H9 (cell line): ENCODE results near the gene SYDE2. TPM values are rescaled to one million over a fixed set of nuclear protein-coding genes. Genes with fewer than 3 reads are reported as not detected.

Experiments
- DNase-seq: peaks from one replicate; pipeline ENCODE4 v3.0.0-alpha.2; 2017
- H2AFZ ChIP-seq: one replicate; pipeline ENCODE4 v1.6.1; 2013; ENCODE audit warnings: mild to moderate bottlenecking, low read length, control low read depth, moderate library complexity
- H2AK5ac ChIP-seq: 2 replicates; pipeline ENCODE4 v1.6.1; 2013; ENCODE audit warnings: low read length, control low read depth, mixed read lengths; ENCODE audit not compliant: insufficient read length
- H2BK120ac ChIP-seq: one replicate; pipeline ENCODE4 v1.6.1; 2013; ENCODE audit warnings: low read depth, mild to moderate bottlenecking, low read length, control low read depth, inconsistent platforms; ENCODE audit not compliant: poor library complexity, severe bottlenecking
- H2BK12ac ChIP-seq: 2 replicates; pipeline ENCODE4 v1.6.1; 2013; ENCODE audit warnings: low read length, control low read depth, mixed read lengths, low read depth; ENCODE audit not compliant: insufficient read length
- H2BK15ac ChIP-seq: 2 replicates; pipeline ENCODE4 v1.6.1; 2013; ENCODE audit warnings: low read depth, low read length, control low read depth
- H2BK20ac ChIP-seq: one replicate; pipeline ENCODE4 v1.6.1; 2013; ENCODE audit warnings: low read depth, mild to moderate bottlenecking, low read length, control low read depth, inconsistent platforms; ENCODE audit not compliant: poor library complexity, severe bottlenecking
- H2BK5ac ChIP-seq: 2 replicates; pipeline ENCODE4 v1.6.1; 2013; ENCODE audit warnings: low read length, control low read depth, mixed read lengths; ENCODE audit not compliant: insufficient read length
- H3K14ac ChIP-seq: 2 replicates; pipeline ENCODE4 v1.6.1; 2013; ENCODE audit warnings: low read length, control low read depth; ENCODE audit not compliant: insufficient read depth
- H3K18ac ChIP-seq: 2 replicates; pipeline ENCODE4 v1.6.1; 2013; ENCODE audit warnings: low read depth, mild to moderate bottlenecking, mixed read lengths, low read length, control low read depth; ENCODE audit not compliant: insufficient read length
- H3K23ac ChIP-seq: 2 replicates; pipeline ENCODE4 v1.6.1; 2013; ENCODE audit warnings: low read length, control low read depth, mixed read lengths, low read depth; ENCODE audit not compliant: insufficient read length
- H3K23me2 ChIP-seq: 2 replicates; pipeline ENCODE4 v1.6.1; 2013; ENCODE audit warnings: low read depth, mild to moderate bottlenecking, mixed read lengths, low read length, control low read depth; ENCODE audit not compliant: insufficient read length, poor library complexity, severe bottlenecking
- H3K27ac ChIP-seq: 2 replicates; pipeline ENCODE4 v1.5.1; 2013; ENCODE audit warnings: low read length, control low read depth, mixed read lengths, low read depth; ENCODE audit not compliant: insufficient read length
- H3K27me3 ChIP-seq: 2 replicates; pipeline ENCODE4 v1.6.1; 2013; ENCODE audit warnings: low read length, control low read depth, inconsistent platforms; ENCODE audit not compliant: insufficient read depth
- H3K4ac ChIP-seq: 2 replicates; pipeline ENCODE4 v1.6.1; 2013; ENCODE audit warnings: low read depth, mild to moderate bottlenecking, control low read depth, inconsistent platforms, low read length, moderate library complexity
- H3K4me1 ChIP-seq: 2 replicates; pipeline ENCODE4 v1.6.1; 2013; ENCODE audit warnings: low read length, control low read depth, inconsistent platforms; ENCODE audit not compliant: insufficient read depth
- H3K4me2 ChIP-seq: 2 replicates; pipeline ENCODE4 v1.6.1; 2013; ENCODE audit warnings: low read length, control low read depth, mixed read lengths; ENCODE audit not compliant: insufficient read length, insufficient read depth
- H3K56ac ChIP-seq: 2 replicates; pipeline ENCODE4 v1.6.1; 2013; ENCODE audit warnings: low read depth, mild to moderate bottlenecking, mixed read lengths, low read length, control low read depth; ENCODE audit not compliant: insufficient read length
- H3K79me1 ChIP-seq: 2 replicates; pipeline ENCODE4 v1.6.1; 2013; ENCODE audit warnings: low read depth, mild to moderate bottlenecking, moderate library complexity, low read length, control low read depth, inconsistent platforms; ENCODE audit not compliant: insufficient read depth, poor library complexity, severe bottlenecking
- H3K79me2 ChIP-seq: 2 replicates; pipeline ENCODE4 v1.6.1; 2013; ENCODE audit warnings: low read length, control low read depth, inconsistent platforms; ENCODE audit not compliant: insufficient read depth
- H3K9ac ChIP-seq: 2 replicates; pipeline ENCODE4 v1.6.1; 2013; ENCODE audit warnings: low read length, control low read depth, mixed read lengths; ENCODE audit not compliant: insufficient read length; ENCODE audit errors: extremely low read depth
- H3K9me3 ChIP-seq: one replicate; pipeline ENCODE4 v1.6.1; 2013; ENCODE audit warnings: low read depth, low read length, inconsistent platforms; ENCODE audit not compliant: control insufficient read depth
- H3T11ph ChIP-seq: one replicate; pipeline ENCODE4 v1.6.1; 2013; ENCODE audit warnings: mild to moderate bottlenecking, low read length, control low read depth, inconsistent platforms
- H4K20me1 ChIP-seq: one replicate; pipeline ENCODE4 v1.6.1; 2013; ENCODE audit not compliant: control insufficient read depth, insufficient read length, insufficient read depth
- H4K5ac ChIP-seq: 2 replicates; pipeline ENCODE4 v1.6.1; 2013; ENCODE audit warnings: low read depth, mild to moderate bottlenecking, mixed read lengths, low read length, control low read depth; ENCODE audit not compliant: insufficient read length
- H4K8ac ChIP-seq: replicated peaks from 2 replicates; pipeline ENCODE4 v1.6.1; 2013; ENCODE audit warnings: low read length, control low read depth, mixed read lengths, low read depth; ENCODE audit not compliant: insufficient read length
- H4K91ac ChIP-seq: 2 replicates; pipeline ENCODE4 v1.6.1; 2013; ENCODE audit warnings: low read depth, mild to moderate bottlenecking, moderate library complexity, mixed read lengths, low read length, control low read depth; ENCODE audit not compliant: insufficient read length
- H3K27ac Mint-ChIP-seq, 3 experiments: 2 replicates in 2 of 3; 3 replicates in 1 of 3; pipeline ENCODE4 v1.8.0; 2020 to 2021; ENCODE audit warnings: mixed read lengths in 3 of 3, mild to moderate bottlenecking in 1 of 3, moderate library complexity in 1 of 3
- H3K27me3 Mint-ChIP-seq: 2 replicates; pipeline ENCODE4 v1.8.0; 2021; ENCODE audit warnings: low read depth, mild to moderate bottlenecking, moderate library complexity, mixed read lengths
- H3K36me3 Mint-ChIP-seq, 3 experiments: 2 replicates in 2 of 3; 3 replicates in 1 of 3; pipeline ENCODE4 v1.8.0; 2020 to 2021; ENCODE audit warnings: low read depth in 3 of 3, mixed read lengths in 3 of 3; ENCODE audit not compliant: insufficient read depth in 1 of 3
- H3K4me1 Mint-ChIP-seq, 2 experiments: 2 replicates each; pipeline ENCODE4 v1.8.0; 2020; ENCODE audit warnings: mixed read lengths in 2 of 2
- H3K4me3 Mint-ChIP-seq, 2 experiments: 2 replicates in 1 of 2; 3 replicates in 1 of 2; pipeline ENCODE4 v1.8.0; 2020 to 2021; ENCODE audit warnings: mild to moderate bottlenecking in 2 of 2, mixed read lengths in 2 of 2, moderate library complexity in 1 of 2
- H3K9me3 Mint-ChIP-seq, 2 experiments: 2 replicates in 1 of 2; 3 replicates in 1 of 2; pipeline ENCODE4 v1.8.0; 2020; ENCODE audit warnings: mild to moderate bottlenecking in 2 of 2, mixed read lengths in 2 of 2, moderate library complexity in 1 of 2
- WGBS: extraction: QIAGEN DNeasy Blood & Tissue Kit; methylation state at CpG from one replicate; pipeline ENCODE4 v1.1.7; 2013; ENCODE audit warnings: missing lambda C conversion rate, low lambda C conversion rate, mixed read lengths; ENCODE audit not compliant: insufficient read length; ENCODE audit errors: extremely low coverage; 5-methylcytosine and 5-hydroxymethylcytosine counted together
- total RNA-seq: library from RNA; stranded (reverse); gene quantifications from 2 replicates; pipeline ENCODE4 v1.2.1, GENCODE V29; 2021
- TF ChIP-seq, protein P1 (sequence below): fragments of 200-600 bp; sonication (generic); conservative IDR thresholded peaks from 3 replicates; pipeline ENCODE4 v1.8.0; 2021; ENCODE audit warnings: antibody characterized with exemption, mild to moderate bottlenecking

SYDE2 gene
- total RNA-seq, 1 experiment from 2014 or later, result 12.4 TPM

DNA sequence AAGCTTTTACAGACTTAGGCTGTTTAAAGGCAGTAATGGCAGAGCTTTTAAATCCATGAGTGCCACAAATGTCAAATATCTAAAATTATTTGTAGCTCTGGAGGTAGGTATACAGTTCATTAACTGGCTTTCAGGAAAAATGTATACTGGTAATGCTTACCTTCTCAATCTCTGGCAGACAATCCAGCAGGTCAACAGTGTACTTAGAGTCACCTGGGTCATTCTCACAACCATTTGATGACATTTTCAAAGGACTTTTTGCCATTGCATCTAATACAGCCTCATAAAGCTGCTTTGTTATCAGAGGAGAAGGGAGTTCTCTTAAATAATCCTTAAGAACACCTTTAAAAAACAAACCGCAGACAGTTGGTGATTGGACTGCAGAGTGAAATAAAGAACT lies 31.9 kb downstream of the SYDE2 start:
- H3K14ac ChIP-seq, result no peak overlapping the region
- H3K9me3 ChIP-seq, result no peaks in the 10 kb centered on the region
- H3K79me2 ChIP-seq, result no peaks in the 10 kb centered on the region; the same call in 1 of the 2 replicates
- H4K20me1 ChIP-seq, result no peaks in the 10 kb centered on the region
- H4K5ac ChIP-seq, result no peak overlapping the region
- no peaks in the 10 kb centered on the region for H3K4me1 Mint-ChIP-seq
- DNase-seq, result no peak
- no peaks in the 10 kb centered on the region for H3K4me1 ChIP-seq
- no peaks in the 10 kb centered on the region for H3K27me3 ChIP-seq
- no peaks in the 10 kb centered on the region for H3K9me3 Mint-ChIP-seq
- H2BK120ac ChIP-seq, result no peak overlapping the region
- no CpG with 5 or more reads among the region's 1 CpG for WGBS
- H4K91ac ChIP-seq, result no peak overlapping the region
- H3K27me3 Mint-ChIP-seq, result no peaks in the 10 kb centered on the region
- no peak overlapping the region for H3K9ac ChIP-seq
- no peak overlapping the region for H4K8ac ChIP-seq
- TF ChIP-seq, protein P1, sequence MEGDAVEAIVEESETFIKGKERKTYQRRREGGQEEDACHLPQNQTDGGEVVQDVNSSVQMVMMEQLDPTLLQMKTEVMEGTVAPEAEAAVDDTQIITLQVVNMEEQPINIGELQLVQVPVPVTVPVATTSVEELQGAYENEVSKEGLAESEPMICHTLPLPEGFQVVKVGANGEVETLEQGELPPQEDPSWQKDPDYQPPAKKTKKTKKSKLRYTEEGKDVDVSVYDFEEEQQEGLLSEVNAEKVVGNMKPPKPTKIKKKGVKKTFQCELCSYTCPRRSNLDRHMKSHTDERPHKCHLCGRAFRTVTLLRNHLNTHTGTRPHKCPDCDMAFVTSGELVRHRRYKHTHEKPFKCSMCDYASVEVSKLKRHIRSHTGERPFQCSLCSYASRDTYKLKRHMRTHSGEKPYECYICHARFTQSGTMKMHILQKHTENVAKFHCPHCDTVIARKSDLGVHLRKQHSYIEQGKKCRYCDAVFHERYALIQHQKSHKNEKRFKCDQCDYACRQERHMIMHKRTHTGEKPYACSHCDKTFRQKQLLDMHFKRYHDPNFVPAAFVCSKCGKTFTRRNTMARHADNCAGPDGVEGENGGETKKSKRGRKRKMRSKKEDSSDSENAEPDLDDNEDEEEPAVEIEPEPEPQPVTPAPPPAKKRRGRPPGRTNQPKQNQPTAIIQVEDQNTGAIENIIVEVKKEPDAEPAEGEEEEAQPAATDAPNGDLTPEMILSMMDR, result no peak
- H3T11ph ChIP-seq, result no peak overlapping the region
- H3K4me2 ChIP-seq, result no peak overlapping the region
- H3K27ac ChIP-seq, result no peak overlapping the region
- H3K36me3 Mint-ChIP-seq, result peaks cover 0 to 9% (median 0%) of the 10 kb centered on the region in 3 experiments; a peak in 2 of 7 replicates
- H2BK15ac ChIP-seq, result no peak overlapping the region
- no peaks in the 10 kb centered on the region for H3K23me2 ChIP-seq
- no peak overlapping the region for H3K27ac Mint-ChIP-seq
- H3K79me1 ChIP-seq, result no peaks in the 10 kb centered on the region
- H2BK5ac ChIP-seq, result no peak overlapping the region
- H3K23ac ChIP-seq, result no peak overlapping the region
- H3K4ac ChIP-seq, result no peak overlapping the region
- H2AFZ ChIP-seq, result no peak overlapping the region
- no peak overlapping the region for H2BK20ac ChIP-seq
- no peak overlapping the region for H2AK5ac ChIP-seq
- H3K4me3 Mint-ChIP-seq, result no peak overlapping the region
- H2BK12ac ChIP-seq, result no peak overlapping the region
- H3K18ac ChIP-seq, result no peak overlapping the region
- no peak overlapping the region for H3K56ac ChIP-seq
